Tibial artery (tissue), 4 donors: ENCODE measurements around the gene KRTAP15-1.
A peak's percentile ranks its signal among the peaks of the same experiment; 100 is the strongest.

ENCODE experiments used
- DNase-seq, 2 donors: peaks; one replicate each; pipeline ENCODE4 v3.0.0-alpha.2; 2019
- H3K27ac ChIP-seq, 2 donors: fragments of 200-600 bp; sonication (generic) in 1 of 2; 1 replicate in 1 of 2; 2 replicates in 1 of 2; pipeline ENCODE4 v1.5.1; 2018 to 2019; ENCODE audit warnings: mild to moderate bottlenecking in 1 of 2
- H3K27me3 ChIP-seq, 2 donors: fragments of 200-600 bp; sonication (generic) in 1 of 2; one replicate each; pipeline versions ENCODE4 v1.5.1 to v1.6.0; 2016 to 2019
- H3K36me3 ChIP-seq, 3 donors: fragments of 200-600 bp; sonication (generic) in 2 of 3; one replicate each; pipeline ENCODE4 v1.5.1; 2016 to 2019; ENCODE audit warnings: mild to moderate bottlenecking in 2 of 3
- H3K4me1 ChIP-seq, 4 donors: fragments of 200-600 bp; sonication (generic) in 2 of 4; 1 replicate in 3 of 4; 2 replicates in 1 of 4; pipeline ENCODE4 v1.5.1; 2016 to 2019
- H3K4me3 ChIP-seq, 2 donors: fragments of 200-600 bp; sonication (generic) in 1 of 2; 1 replicate in 1 of 2; 2 replicates in 1 of 2; pipeline ENCODE4 v1.5.1; 2018 to 2019; ENCODE audit warnings: mild to moderate bottlenecking in 2 of 2
- H3K9me3 ChIP-seq, 3 donors: fragments of 200-600 bp; sonication (generic) in 1 of 3; one replicate each; pipeline ENCODE4 v1.5.1; 2016 to 2019
- intact Hi-C: fragments of 100-400 bp; cut with DNase I; formaldehyde crosslinking; loops from one replicate; pipeline ENCODE4 v1.15.0; 2023; ENCODE audit warnings: low total_unique reads
- TF ChIP-seq, protein P1 (sequence below), 2 experiments: fragments of 200-600 bp in 1 of 2; fragments of 450-650 bp in 1 of 2; IDR thresholded peaks; one replicate each; pipeline ENCODE4 v1.5.1; 2017 to 2019; ENCODE audit warnings: antibody characterized with exemption in 2 of 2, mild to moderate bottlenecking in 1 of 2, moderate library complexity in 1 of 2

KRTAP15-1 gene

DNA sequence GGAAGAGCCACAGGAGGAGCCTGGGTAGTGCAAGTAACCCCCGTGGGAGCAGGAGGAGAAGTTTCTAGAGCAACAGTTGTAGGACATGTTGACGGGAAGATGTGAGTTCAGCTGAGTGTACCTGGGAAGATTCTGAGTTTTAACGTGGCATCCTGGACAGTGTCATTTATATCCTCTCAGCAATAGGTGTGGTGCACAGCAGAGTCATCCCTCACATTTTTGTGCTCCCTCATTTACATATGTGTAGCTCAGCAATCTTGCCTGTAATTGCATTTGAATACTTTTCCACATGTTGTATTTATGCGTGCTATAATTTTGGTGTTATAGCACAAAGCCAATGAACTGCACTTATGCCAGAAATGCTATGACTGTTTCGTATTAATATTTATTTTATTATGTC is 14.2 kb upstream of the KRTAP15-1 start, which contains the start of gene KRTAP13-3:
KRTAP13-3 (minus strand) TSS at position 101 of the 400 bp plus-strand sequence; CDS start at position 87, 14 bp downstream.
- intact Hi-C loops = no loop called here
- TF ChIP-seq, protein P1, sequence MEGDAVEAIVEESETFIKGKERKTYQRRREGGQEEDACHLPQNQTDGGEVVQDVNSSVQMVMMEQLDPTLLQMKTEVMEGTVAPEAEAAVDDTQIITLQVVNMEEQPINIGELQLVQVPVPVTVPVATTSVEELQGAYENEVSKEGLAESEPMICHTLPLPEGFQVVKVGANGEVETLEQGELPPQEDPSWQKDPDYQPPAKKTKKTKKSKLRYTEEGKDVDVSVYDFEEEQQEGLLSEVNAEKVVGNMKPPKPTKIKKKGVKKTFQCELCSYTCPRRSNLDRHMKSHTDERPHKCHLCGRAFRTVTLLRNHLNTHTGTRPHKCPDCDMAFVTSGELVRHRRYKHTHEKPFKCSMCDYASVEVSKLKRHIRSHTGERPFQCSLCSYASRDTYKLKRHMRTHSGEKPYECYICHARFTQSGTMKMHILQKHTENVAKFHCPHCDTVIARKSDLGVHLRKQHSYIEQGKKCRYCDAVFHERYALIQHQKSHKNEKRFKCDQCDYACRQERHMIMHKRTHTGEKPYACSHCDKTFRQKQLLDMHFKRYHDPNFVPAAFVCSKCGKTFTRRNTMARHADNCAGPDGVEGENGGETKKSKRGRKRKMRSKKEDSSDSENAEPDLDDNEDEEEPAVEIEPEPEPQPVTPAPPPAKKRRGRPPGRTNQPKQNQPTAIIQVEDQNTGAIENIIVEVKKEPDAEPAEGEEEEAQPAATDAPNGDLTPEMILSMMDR (IDR thresholded peaks at IDR 0.05) = no peak
- no peak for DNase-seq
- Histone ChIP-seq H3K4me1 (no peaks in the 10 kb centered on the region), H3K36me3 (no peaks in the 10 kb centered on the region), H3K27ac (no peak within 1 kb of the TSS), H3K4me3 (no peak within 1 kb of the TSS), H3K9me3 (no peaks in the 10 kb centered on the region), H3K27me3 (no peaks in the 10 kb centered on the region)

DNA sequence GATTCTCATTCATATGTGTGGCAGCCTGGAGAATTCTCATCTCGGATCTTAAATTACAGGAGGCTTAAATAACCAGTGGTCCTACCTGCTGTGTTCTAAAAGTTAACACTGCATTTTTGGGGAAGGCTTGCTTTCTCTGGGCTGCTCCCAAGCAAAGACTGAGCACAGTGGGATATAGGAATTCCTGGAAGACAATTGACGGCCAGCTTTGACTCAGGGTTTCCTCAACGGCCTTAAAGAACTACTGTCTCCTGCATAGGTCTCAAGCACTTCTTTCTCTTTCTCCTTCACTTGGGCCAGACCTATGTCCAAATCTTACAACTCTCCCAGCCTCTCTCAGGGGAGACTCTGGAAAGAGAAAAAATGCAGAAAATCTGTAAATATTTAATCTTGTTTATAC is 13.3 kb upstream of the KRTAP15-1 start:
- TF ChIP-seq, protein P1 (IDR thresholded peaks at IDR 0.05) = no peak
- no peak overlapping the region for H3K4me3 ChIP-seq
- no peaks in the 10 kb centered on the region for H3K27me3 ChIP-seq
- intact Hi-C loops = no loop called here
- no peaks in the 10 kb centered on the region for H3K9me3 ChIP-seq
- H3K27ac ChIP-seq = no peak overlapping the region
- no peaks in the 10 kb centered on the region for H3K36me3 ChIP-seq
- DNase-seq = no peak
- no peaks in the 10 kb centered on the region for H3K4me1 ChIP-seq

DNA sequence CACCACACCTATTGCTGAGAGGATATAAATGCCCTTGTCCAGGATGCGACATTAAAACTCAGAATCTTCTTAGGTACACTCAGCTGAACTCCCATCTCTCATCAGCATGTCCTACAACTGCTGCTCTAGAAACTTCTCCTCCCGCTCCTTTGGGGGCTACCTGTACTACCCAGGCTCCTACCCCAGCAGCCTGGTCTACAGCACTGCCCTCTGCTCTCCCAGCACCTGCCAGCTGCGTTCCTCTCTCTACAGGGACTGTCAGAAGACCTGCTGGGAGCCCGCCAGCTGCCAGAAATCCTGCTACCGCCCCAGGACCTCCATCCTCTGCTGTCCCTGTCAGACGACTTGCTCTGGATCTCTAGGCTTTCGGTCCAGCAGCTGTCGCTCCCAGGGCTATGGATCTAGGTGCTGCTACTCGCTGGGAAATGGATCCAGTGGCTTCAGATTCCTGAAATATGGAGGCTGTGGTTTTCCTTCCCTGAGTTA is 9.9 kb upstream of the KRTAP15-1 start, which contains the start of gene KRTAP13-4:
KRTAP13-4 (plus strand) TSS at position 51 of the 486 bp plus-strand sequence; CDS start at position 107, 56 bp downstream.
- intact Hi-C loops = no loop called here
- no peak for DNase-seq
- H3K27ac ChIP-seq = no peak within 1 kb of the TSS
- H3K4me1 ChIP-seq = no peaks in the 10 kb centered on the region
- no peaks in the 10 kb centered on the region for H3K9me3 ChIP-seq
- no peaks in the 10 kb centered on the region for H3K36me3 ChIP-seq
- H3K27me3 ChIP-seq = no peaks in the 10 kb centered on the region
- TF ChIP-seq, protein P1 (IDR thresholded peaks at IDR 0.05) = no peak
- no peak within 1 kb of the TSS for H3K4me3 ChIP-seq

DNA sequence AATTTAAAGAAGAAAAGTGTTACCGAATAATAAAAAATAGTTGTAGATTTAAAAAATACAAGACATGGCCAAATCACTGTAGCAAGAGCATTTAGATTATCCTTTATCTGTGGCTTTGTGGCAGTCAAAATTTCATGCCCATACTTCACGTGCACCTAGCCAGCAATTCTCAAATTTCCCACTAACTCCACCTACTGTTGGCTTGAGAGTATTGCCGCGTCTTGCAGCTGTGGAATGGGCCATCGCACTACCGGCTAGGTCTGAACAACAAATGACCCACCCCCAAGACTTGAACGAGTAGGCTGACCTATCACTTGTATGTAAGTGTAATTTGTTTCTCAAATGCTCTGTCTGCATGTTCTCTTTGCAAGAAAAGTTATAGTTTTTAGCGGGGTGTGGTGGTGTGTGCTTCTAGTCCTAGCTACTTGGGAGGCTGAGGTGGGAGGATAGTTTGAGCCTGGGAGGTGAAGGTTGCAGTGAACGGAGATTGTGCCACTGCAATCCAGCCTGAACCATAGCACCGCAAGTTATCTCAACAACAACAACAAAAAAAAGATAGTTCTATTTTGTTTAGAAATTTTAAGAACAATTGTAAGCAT is 5.9 kb upstream of the KRTAP15-1 start:
- Histone ChIP-seq H3K9me3 (no peaks in the 10 kb centered on the region), H3K27me3 (no peaks in the 10 kb centered on the region), H3K36me3 (no peaks in the 10 kb centered on the region), H3K27ac (no peak overlapping the region), H3K4me3 (no peak overlapping the region), H3K4me1 (no peaks in the 10 kb centered on the region)
- no peak for DNase-seq
- TF ChIP-seq, protein P1 (IDR thresholded peaks at IDR 0.05) = peak; percentile 54 to 59
- intact Hi-C loops = no loop called here

DNA sequence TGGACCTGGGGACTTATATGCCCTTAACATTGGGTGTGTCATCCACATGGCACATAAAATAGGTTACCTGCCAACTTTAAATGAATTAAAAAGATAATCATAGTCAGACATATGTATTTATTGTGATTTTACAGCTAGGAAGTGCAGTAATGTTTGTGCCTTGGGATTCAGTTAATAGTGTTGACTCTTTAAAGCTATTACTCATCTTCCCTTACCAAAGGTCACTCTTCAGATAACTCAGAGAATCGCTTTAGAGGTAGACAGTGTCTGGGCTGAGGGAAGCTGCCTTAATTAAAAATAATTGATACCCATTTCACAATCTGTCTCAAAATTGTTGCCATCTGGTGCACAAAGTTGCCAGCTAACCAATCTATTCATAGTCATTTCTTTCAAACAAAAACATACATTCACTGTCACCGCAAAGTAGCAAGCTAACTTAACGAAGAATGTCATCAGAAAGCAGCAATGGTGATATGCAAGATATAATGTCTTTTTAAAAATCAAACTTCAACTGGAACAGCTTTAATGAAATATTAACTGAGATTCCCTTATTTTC is 3.0 kb upstream of the KRTAP15-1 start:
- Histone ChIP-seq H3K27ac (no peak overlapping the region), H3K27me3 (no peaks in the 10 kb centered on the region), H3K4me3 (no peak overlapping the region), H3K36me3 (no peaks in the 10 kb centered on the region), H3K9me3 (no peaks in the 10 kb centered on the region), H3K4me1 (no peaks in the 10 kb centered on the region)
- TF ChIP-seq, protein P1 (IDR thresholded peaks at IDR 0.05) = no peak
- intact Hi-C loops = no loop called here
- no peak for DNase-seq
